Measurements from ENCODE around the gene SLC9A8. TPM values are rescaled to one million over a fixed set of nuclear protein-coding genes. Genes with fewer than 3 reads are reported as not detected.

The SLC9A8 gene
- total RNA-seq, 1 experiment from 2014 or later = 39.9 TPM

Small RNA genes lying within 50 kb of the gene (small RNA-seq; reads per million reads assigned to genes)
- gene RF00017 (not detected), gene RF00019 (not detected), gene RNU6-919P (not detected)

Other genes starting within 250 kb of the SLC9A8 start
- gene PTGIS, start 244.7 kb upstream of the SLC9A8 start, total RNA-seq (2014; rRNA removed; shearing (Covaris generic)) = not detected in 2 replicates
- gene B4GALT5, start 99.0 kb upstream of the SLC9A8 start, total RNA-seq (2014; rRNA removed; shearing (Covaris generic)) = 24.1 and 24.5 TPM in 2 replicates
- gene SPATA2, start 102.7 kb downstream of the SLC9A8 start, total RNA-seq (2014; rRNA removed; shearing (Covaris generic)) = 10.2 and 10.7 TPM in 2 replicates
- 62.4 and 95.2 TPM in 2 replicates for gene RNF114, start 123.6 kb downstream of the SLC9A8 start, total RNA-seq (2014; rRNA removed; shearing (Covaris generic))
- 1.5 and 2.6 TPM in 2 replicates for gene SNAI1, start 170.2 kb downstream of the SLC9A8 start, total RNA-seq (2014; rRNA removed; shearing (Covaris generic))

All from HT-29 (cell line).